HG03520 (cell line): ENCODE measurements around the gene RAMP3.

Source experiments
- ATAC-seq: cut with Tn5 transposase; IDR thresholded peaks from one replicate; pipeline ENCODE4 v1.9.1; 2021; ENCODE audit warnings: mild to moderate bottlenecking, moderate library complexity; ENCODE audit not compliant: unreplicated experiment

RAMP3 gene

GRCh38 chr7:45219801-45220435 lies 62.3 kb downstream of the RAMP3 start:
- ATAC-seq = no peak

- no peak for ATAC-seq
Measured at GRCh38 chr7:45220846-45221618, 63.4 kb downstream of the RAMP3 start.

- ATAC-seq = no peak
Measured at GRCh38 chr7:45221896-45222604, 64.5 kb downstream of the RAMP3 start.

GRCh38 chr7:45223078-45223477 lies 65.5 kb downstream of the RAMP3 start:
- no peak for ATAC-seq

- ATAC-seq = no peak
Measured at GRCh38 chr7:45223728-45224630, 66.4 kb downstream of the RAMP3 start.

GRCh38 chr7:45224832-45225231 lies 67.2 kb downstream of the RAMP3 start:
- no peak for ATAC-seq

- ATAC-seq = no peak
Measured at GRCh38 chr7:45225311-45225947, 67.8 kb downstream of the RAMP3 start.

GRCh38 chr7:45225948-45226335 lies 68.4 kb downstream of the RAMP3 start:
- no peak for ATAC-seq

GRCh38 chr7:45229156-45229920 lies 71.7 kb downstream of the RAMP3 start:
- ATAC-seq = no peak

- ATAC-seq = no peak
Measured at GRCh38 chr7:45230083-45230482, 72.5 kb downstream of the RAMP3 start.

GRCh38 chr7:45230611-45231165 lies 73.1 kb downstream of the RAMP3 start:
- no peak for ATAC-seq

- ATAC-seq = no peak
Measured at GRCh38 chr7:45233249-45233775, 75.7 kb downstream of the RAMP3 start.
